ENCODE measurements around the gene HIP1.
"Not testable (repeated sequence)": the region's sequence is repeated elsewhere in the genome, so short reads cannot be mapped to it uniquely, and the experiment has no call there.

GRCh38 chr7:75773958-75774357, 35.2 kb upstream of the HIP1 start:
- not testable (repeated sequence) for TF ChIP-seq CTCF (IDR thresholded peaks at IDR 0.05; ENCODE audit: insufficient read depth, low read length, poor library complexity, severe bottlenecking); EZH2phosphoT487 (conservative IDR thresholded peaks at IDR 0.05; ENCODE audit: low read length)

Measured in SU-DHL-6 (cell line).